Epithelial cell of proximal tubule (primary cell): ENCODE data around the gene ADPGK. TPM values are rescaled to one million over a fixed set of nuclear protein-coding genes. Genes with fewer than 3 reads are reported as not detected.
"Not testable (repeated sequence)": the region's sequence is repeated elsewhere in the genome, so short reads cannot be mapped to it uniquely, and the experiment has no call there.

ENCODE experiments used
- DNase-seq: peaks from one replicate; pipeline ENCODE4 v3.0.0-alpha.2; 2011; ENCODE audit warnings: low read depth
- H3K4me3 ChIP-seq: 2 replicates; pipeline ENCODE4 v1.5.1; 2011; ENCODE audit warnings: low read depth, mild to moderate bottlenecking, low read length
- CTCF ChIP-seq: conservative IDR thresholded peaks from 2 replicates; pipeline ENCODE4 v1.5.1; 2012; ENCODE audit warnings: low read depth, mild to moderate bottlenecking, low read length
- total RNA-seq: library from RNA; depleted of rRNA; stranded (reverse); fragments of >200 nt; gene quantifications from 2 replicates; pipeline ENCODE4 v1.2.3, GENCODE V29; 2015

ADPGK gene
- total RNA-seq, 1 donor from 2014 or later: 48.8 TPM

- no peak for DNase-seq
- peak; percentile 17 for TF ChIP-seq CTCF
- H3K4me3 ChIP-seq: no peak overlapping the region
These were observed 51.0 kb downstream of the ADPGK start for GRCh38 chr15:72732516-72732915.

- DNase-seq: no peak
- no peak overlapping the region for H3K4me3 ChIP-seq
- TF ChIP-seq CTCF: no peak
These were observed 51.5 kb downstream of the ADPGK start for GRCh38 chr15:72732086-72732485.

GRCh38 chr15:72728821-72729220 lies 54.7 kb downstream of the ADPGK start:
- TF ChIP-seq CTCF: no peak
- no peak for DNase-seq
- H3K4me3 ChIP-seq: no peak overlapping the region

- not testable (repeated sequence) for DNase-seq, H3K4me3 ChIP-seq
These were observed 55.3 kb downstream of the ADPGK start for GRCh38 chr15:72728249-72728648.

GRCh38 chr15:72727154-72727553 lies 56.4 kb downstream of the ADPGK start:
- no peak overlapping the region for H3K4me3 ChIP-seq
- DNase-seq: no peak
- TF ChIP-seq CTCF: no peak

GRCh38 chr15:72725851-72726250 lies 57.7 kb downstream of the ADPGK start:
- H3K4me3 ChIP-seq, DNase-seq: not testable (repeated sequence)

- no peak for TF ChIP-seq CTCF
- no peak for DNase-seq
- H3K4me3 ChIP-seq: no peak overlapping the region
These were observed 58.1 kb downstream of the ADPGK start for GRCh38 chr15:72725446-72725845.

GRCh38 chr15:72724028-72724427 lies 59.5 kb downstream of the ADPGK start:
- TF ChIP-seq CTCF: no peak
- no peak overlapping the region for H3K4me3 ChIP-seq
- DNase-seq: no peak
